Caco-2 (cell line): ENCODE results near the gene TEX14. TPM values are rescaled to one million over a fixed set of nuclear protein-coding genes. Genes with fewer than 3 reads are reported as not detected.
A peak's percentile ranks its signal among the peaks of the same experiment; 100 is the strongest.
"Not testable (repeated sequence)": the region's sequence is repeated elsewhere in the genome, so short reads cannot be mapped to it uniquely, and the experiment has no call there.

Experiments used
- BruUV-seq: library from RNA; stranded (reverse); fragments of 400-500 nt; replicated peaks from 2 replicates; lab custom pipeline; 2021; lab: Mats Ljungman, UMichigan
- CTCF ChIA-PET: fragments of 300-600 bp; sonication (Branson Sonifier 250); formaldehyde crosslinking; loops from one replicate; lab custom pipeline; 2022; ENCODE audit warnings: antibody characterized with exemption; lab: Charles Lee
- POLR2A ChIA-PET: fragments of 300-600 bp; sonication (Branson Sonifier 250); formaldehyde crosslinking; loops from one replicate; lab custom pipeline; 2022; ENCODE audit warnings: antibody characterized with exemption; lab: Charles Lee
- DNase-seq, 2 experiments: peaks; one replicate each; pipeline versions ENCODE4 v3.0.0 to v3.0.0-alpha.2; 2020 to 2022
- H3K27me3 ChIP-seq: replicated peaks from 2 replicates; pipeline ENCODE4 v1.6.0; 2011; ENCODE audit warnings: low read length; ENCODE audit not compliant: control insufficient read depth, insufficient read depth
- H3K36me3 ChIP-seq: 2 replicates; pipeline ENCODE4 v1.5.1; 2011; ENCODE audit warnings: low read length; ENCODE audit not compliant: control insufficient read depth, insufficient read depth
- H3K4me1 ChIP-seq: fragments of 250-450 bp; sonication (Bioruptor Pico); 2 replicates; pipeline ENCODE4 v1.5.1; 2020; ENCODE audit warnings: mild to moderate bottlenecking
- H3K4me3 ChIP-seq: 2 replicates; pipeline ENCODE4 v1.5.1; 2011; ENCODE audit warnings: low read depth, mild to moderate bottlenecking, control low read depth, low read length
- H3K9me3 ChIP-seq: fragments of 250-450 bp; sonication (Bioruptor Pico); 2 replicates; pipeline ENCODE4 v1.5.1; 2020; ENCODE audit warnings: mild to moderate bottlenecking, moderate library complexity
- H3K27ac Mint-ChIP-seq: one replicate; pipeline ENCODE4 v1.8.0; 2022; ENCODE audit warnings: mixed read lengths; ENCODE audit not compliant: unreplicated experiment
- H3K27me3 Mint-ChIP-seq: one replicate; pipeline ENCODE4 v1.8.0; 2022; ENCODE audit warnings: mixed read lengths; ENCODE audit not compliant: insufficient read depth, unreplicated experiment
- H3K36me3 Mint-ChIP-seq: one replicate; pipeline ENCODE4 v1.8.0; 2022; ENCODE audit warnings: mild to moderate bottlenecking, mixed read lengths; ENCODE audit not compliant: insufficient read depth, unreplicated experiment
- H3K4me1 Mint-ChIP-seq: one replicate; pipeline ENCODE4 v1.8.0; 2022; ENCODE audit warnings: low read depth, mixed read lengths; ENCODE audit not compliant: unreplicated experiment
- H3K4me3 Mint-ChIP-seq: one replicate; pipeline ENCODE4 v1.8.0; 2022; ENCODE audit warnings: mild to moderate bottlenecking, moderate library complexity, mixed read lengths; ENCODE audit not compliant: unreplicated experiment
- H3K9me3 Mint-ChIP-seq: one replicate; pipeline ENCODE4 v1.8.0; 2022; ENCODE audit warnings: mixed read lengths; ENCODE audit not compliant: unreplicated experiment
- intact Hi-C: fragments of 100-400 bp; cut with micrococcal nuclease; formaldehyde crosslinking; loops from one replicate; pipeline ENCODE4 v1.10.0; 2022; ENCODE audit not compliant: unreplicated experiment
- total RNA-seq: library from RNA; stranded (reverse); gene quantifications from 2 replicates; pipeline ENCODE4 v1.2.3, GENCODE V29; 2022
- TF ChIP-seq, protein P1 (sequence below), 2 experiments: fragments of 200-600 bp in 1 of 2; IDR thresholded peaks; 1 replicate in 1 of 2; 2 replicates in 1 of 2; pipeline versions ENCODE4 v1.5.1 to v1.8.0; 2011 to 2022; ENCODE audit warnings: antibody characterized with exemption in 1 of 2, control low read depth in 1 of 2, inconsistent platforms in 1 of 2, low read depth in 1 of 2, low read length in 1 of 2, mild to moderate bottlenecking in 1 of 2, moderate library complexity in 1 of 2; ENCODE audit not compliant: insufficient read depth in 1 of 2, severe bottlenecking in 1 of 2, unreplicated experiment in 1 of 2

The TEX14 gene
- total RNA-seq, 1 experiment from 2014 or later, result 0.54 TPM

DNA sequence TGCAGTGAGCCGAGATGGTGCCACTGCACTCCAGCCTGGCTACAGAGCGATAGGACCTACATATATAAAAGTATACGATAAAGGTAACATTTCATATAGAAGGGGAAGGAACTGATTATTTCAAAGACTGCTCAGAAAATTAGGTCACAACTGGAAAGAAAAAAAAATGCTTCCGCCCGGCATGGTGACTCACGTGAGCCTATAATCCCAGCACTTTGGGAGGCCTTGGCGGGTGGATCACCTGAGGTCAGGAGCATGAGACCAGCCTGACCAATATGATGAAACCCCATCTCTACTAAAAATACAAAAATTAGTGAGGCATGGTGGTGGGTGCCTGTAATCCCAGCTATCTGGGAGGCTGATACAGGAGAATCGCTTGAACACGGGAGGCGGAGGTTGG is 7.8 kb downstream of the TEX14 start:
- Histone ChIP-seq H3K4me3 (no peak overlapping the region), H3K4me1 (peaks cover 23% of the 10 kb centered on the region), H3K36me3 (no peaks in the 10 kb centered on the region), H3K27me3 (no peaks in the 10 kb centered on the region), H3K9me3 (no peaks in the 10 kb centered on the region)
- no peak for DNase-seq
- Mint-ChIP-seq H3K36me3 (peaks cover 9% of the 10 kb centered on the region), H3K27me3 (no peaks in the 10 kb centered on the region), H3K9me3 (no peaks in the 10 kb centered on the region), H3K27ac (no peak overlapping the region), H3K4me3 (no peak overlapping the region), H3K4me1 (peaks cover 29% of the 10 kb centered on the region)
- POLR2A ChIA-PET, result no interaction called here
- BruUV-seq, result no TSS peak
- TF ChIP-seq, protein P1, sequence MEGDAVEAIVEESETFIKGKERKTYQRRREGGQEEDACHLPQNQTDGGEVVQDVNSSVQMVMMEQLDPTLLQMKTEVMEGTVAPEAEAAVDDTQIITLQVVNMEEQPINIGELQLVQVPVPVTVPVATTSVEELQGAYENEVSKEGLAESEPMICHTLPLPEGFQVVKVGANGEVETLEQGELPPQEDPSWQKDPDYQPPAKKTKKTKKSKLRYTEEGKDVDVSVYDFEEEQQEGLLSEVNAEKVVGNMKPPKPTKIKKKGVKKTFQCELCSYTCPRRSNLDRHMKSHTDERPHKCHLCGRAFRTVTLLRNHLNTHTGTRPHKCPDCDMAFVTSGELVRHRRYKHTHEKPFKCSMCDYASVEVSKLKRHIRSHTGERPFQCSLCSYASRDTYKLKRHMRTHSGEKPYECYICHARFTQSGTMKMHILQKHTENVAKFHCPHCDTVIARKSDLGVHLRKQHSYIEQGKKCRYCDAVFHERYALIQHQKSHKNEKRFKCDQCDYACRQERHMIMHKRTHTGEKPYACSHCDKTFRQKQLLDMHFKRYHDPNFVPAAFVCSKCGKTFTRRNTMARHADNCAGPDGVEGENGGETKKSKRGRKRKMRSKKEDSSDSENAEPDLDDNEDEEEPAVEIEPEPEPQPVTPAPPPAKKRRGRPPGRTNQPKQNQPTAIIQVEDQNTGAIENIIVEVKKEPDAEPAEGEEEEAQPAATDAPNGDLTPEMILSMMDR (IDR thresholded peaks at IDR 0.05; ENCODE audit: insufficient read depth in 1 of 2, low read depth in 1 of 2, low read length in 1 of 2, severe bottlenecking in 1 of 2, unreplicated experiment in 1 of 2), result no peak
- CTCF ChIA-PET, result no interaction called here
- intact Hi-C loops, result loop anchor here (10.0 kb wide), 1 partner anchor 49 kb away; no protein-coding TSS in a partner anchor

DNA sequence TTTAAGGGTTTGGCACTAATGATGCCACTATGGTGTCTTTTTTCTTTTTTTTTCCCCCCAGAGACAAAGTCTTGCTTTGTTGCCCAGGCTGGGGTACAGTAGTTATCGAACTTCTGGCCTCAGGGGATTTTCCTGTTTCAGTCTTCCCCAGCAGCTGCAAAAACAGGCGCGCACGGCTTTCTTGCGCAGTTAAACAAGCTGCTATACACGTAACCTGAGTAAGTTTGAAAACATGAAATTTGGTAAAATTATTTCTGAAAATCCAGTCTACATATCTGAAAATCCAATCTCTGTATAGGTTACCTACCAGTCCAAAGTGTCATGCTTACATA is 11.8 kb downstream of the TEX14 start:
- Histone ChIP-seq H3K9me3 (no peaks in the 10 kb centered on the region), H3K27me3 (no peaks in the 10 kb centered on the region), H3K4me1 (peaks cover 4% of the 10 kb centered on the region; the same call in 1 of the 2 replicates), H3K36me3 (no peaks in the 10 kb centered on the region), H3K4me3 (no peak overlapping the region)
- Mint-ChIP-seq H3K27me3 (no peaks in the 10 kb centered on the region), H3K9me3 (no peaks in the 10 kb centered on the region), H3K4me1 (peaks cover 13% of the 10 kb centered on the region), H3K27ac (peak overlapping the region; percentile 97), H3K4me3 (peak overlapping the region; percentile 49), H3K36me3 (peaks cover 10% of the 10 kb centered on the region)
- TF ChIP-seq, protein P1 (IDR thresholded peaks at IDR 0.05; ENCODE audit: insufficient read depth in 1 of 2, low read depth in 1 of 2, low read length in 1 of 2, severe bottlenecking in 1 of 2, unreplicated experiment in 1 of 2), result no peak
- ChIA-PET POLR2A (interaction anchor here (0.6 to 1.9 kb wide), 2 partner anchors 48 to 939 kb away, joined by 3 to 13 read pairs; no protein-coding TSS in a partner anchor), CTCF (no interaction called here)
- intact Hi-C loops, result loop anchor here (10.0 kb wide), 1 partner anchor 45 kb away; no protein-coding TSS in a partner anchor
- DNase-seq, result no peak
- no TSS peak for BruUV-seq

DNA sequence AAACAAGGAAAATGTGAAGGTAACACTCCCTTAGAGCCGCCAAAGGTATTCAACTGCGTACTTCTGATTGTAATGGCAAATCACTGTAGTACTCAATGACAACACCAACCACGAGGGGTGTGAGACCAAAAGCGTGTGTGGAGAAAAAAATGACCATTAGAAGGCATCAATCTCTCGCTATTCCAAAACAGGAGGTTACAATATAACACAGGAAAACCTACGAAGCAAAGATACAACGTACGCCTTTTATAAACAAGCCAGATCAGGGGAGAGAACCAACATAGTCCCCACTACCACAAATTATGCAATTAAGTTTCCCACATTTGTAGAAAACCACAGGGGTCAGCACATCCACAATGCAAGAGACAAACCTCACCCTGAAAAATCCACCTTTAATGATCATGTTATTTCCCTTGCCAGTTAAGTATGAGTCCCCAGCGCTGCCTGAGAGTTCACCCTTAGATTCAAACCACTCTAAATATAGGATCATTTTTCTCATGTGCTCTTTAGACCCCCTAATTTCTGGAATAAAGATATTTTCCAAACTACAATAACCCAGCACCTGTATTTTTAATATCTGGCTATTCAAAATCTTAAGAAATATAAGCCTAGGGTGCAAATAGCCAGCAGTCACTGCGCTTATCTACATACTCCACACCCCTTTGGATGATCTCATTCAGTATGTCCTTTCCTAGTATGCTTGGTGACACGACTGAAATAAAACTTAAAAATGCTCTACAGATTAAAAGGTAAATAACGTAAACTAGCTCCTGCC is 12.4 kb downstream of the TEX14 start:
- POLR2A ChIA-PET, result interaction anchor here (0.6 to 1.9 kb wide), 4 partner anchors 20 to 940 kb away, joined by 3 to 13 read pairs (median 8); no protein-coding TSS in a partner anchor

DNA sequence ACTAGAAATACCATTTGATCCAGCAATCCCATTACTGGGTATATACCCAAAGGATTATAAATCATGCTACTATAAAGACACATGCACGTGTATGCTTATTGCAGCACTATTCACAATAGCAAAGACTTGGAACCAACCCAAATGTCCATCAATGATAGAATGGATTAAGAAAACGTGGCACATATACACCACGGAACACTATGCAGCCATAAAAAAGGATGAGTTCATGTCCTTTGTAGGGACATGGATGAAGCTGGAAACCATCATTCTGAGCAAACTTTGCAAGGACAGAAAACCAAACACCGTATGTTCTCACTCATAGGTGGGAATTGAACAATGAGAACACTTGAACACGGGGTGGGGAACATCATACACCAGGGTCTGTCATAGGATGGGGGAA is 13.6 kb downstream of the TEX14 start:
- H3K36me3 Mint-ChIP-seq, DNase-seq, BruUV-seq, H3K4me3 ChIP-seq, H3K27me3 ChIP-seq, intact Hi-C loops, H3K9me3 ChIP-seq, H3K27ac Mint-ChIP-seq, H3K4me1 ChIP-seq, CTCF ChIA-PET, H3K27me3 Mint-ChIP-seq, H3K4me3 Mint-ChIP-seq, H3K36me3 ChIP-seq, H3K9me3 Mint-ChIP-seq: not testable (repeated sequence)
- peaks cover 13% of the 10 kb centered on the region for H3K4me1 Mint-ChIP-seq
- POLR2A ChIA-PET, result interaction anchor here (0.8 to 1.9 kb wide), 2 partner anchors 19 to 47 kb away, joined by 3 to 13 read pairs; no protein-coding TSS in a partner anchor

More for the DNA sequence above, 12.4 kb downstream of the TEX14 start:
- H3K9me3 Mint-ChIP-seq, result no peaks in the 10 kb centered on the region
- peak; percentile 72 to 78 for DNase-seq
- Histone ChIP-seq H3K4me1 (peaks cover 4% of the 10 kb centered on the region; the same call in 1 of the 2 replicates), H3K9me3 (no peaks in the 10 kb centered on the region), H3K27me3 (no peaks in the 10 kb centered on the region), H3K36me3 (no peaks in the 10 kb centered on the region), H3K4me3 (no peak overlapping the region)
- CTCF ChIA-PET, result no interaction called here
- H3K4me3 Mint-ChIP-seq, result peak overlapping the region; percentile 49
- H3K4me1 Mint-ChIP-seq, result peaks cover 13% of the 10 kb centered on the region
- no peaks in the 10 kb centered on the region for H3K27me3 Mint-ChIP-seq
- intact Hi-C loops, result loop anchor here (1.0 to 10.0 kb wide), 4 partner anchors 8 to 161 kb away; no protein-coding TSS in a partner anchor
- peak overlapping the region; percentile 97 for H3K27ac Mint-ChIP-seq
- TF ChIP-seq, protein P1 (IDR thresholded peaks at IDR 0.05; ENCODE audit: insufficient read depth in 1 of 2, low read depth in 1 of 2, low read length in 1 of 2, severe bottlenecking in 1 of 2, unreplicated experiment in 1 of 2), result no peak
- peaks cover 10% of the 10 kb centered on the region for H3K36me3 Mint-ChIP-seq
- BruUV-seq, result TSS peak; percentile 100
